Stimulated activated naive B cell treated with anti-CD40 and anti-IgM and Interleukin-4, amounts not matched to agents 10 μg/mL and 1 μg/mL and 100 μg/mL, for 72 hours (primary cell): ENCODE measurements around the gene CPA4.
A peak's percentile ranks its signal among the peaks of the same experiment; 100 is the strongest.

Experiments
- ATAC-seq, 2 donors: fragments of 150-1000 bp; cut with Tn5 transposase; replicated peaks; 2 replicates each; pipeline ENCODE4 v1.10.0; 2021; ENCODE audit warnings: moderate library complexity in 1 of 2
- DNase-seq: peaks from one replicate; pipeline ENCODE4 v3.0.0; 2021
- H3K27ac Mint-ChIP-seq: one replicate; pipeline ENCODE4 v1.8.0; 2022; ENCODE audit warnings: mild to moderate bottlenecking, mixed read lengths
- H3K27me3 Mint-ChIP-seq, 2 donors: one replicate each; pipeline ENCODE4 v1.8.0; 2022; ENCODE audit warnings: mixed read lengths in 2 of 2
- H3K36me3 Mint-ChIP-seq, 2 donors: one replicate each; pipeline ENCODE4 v1.8.0; 2022; ENCODE audit warnings: mixed read lengths in 2 of 2, mild to moderate bottlenecking in 1 of 2
- H3K4me1 Mint-ChIP-seq, 2 donors: one replicate each; pipeline ENCODE4 v1.8.0; 2022; ENCODE audit warnings: mixed read lengths in 2 of 2, mild to moderate bottlenecking in 1 of 2
- H3K4me3 Mint-ChIP-seq, 2 donors: one replicate each; pipeline ENCODE4 v1.8.0; 2022; ENCODE audit warnings: mild to moderate bottlenecking in 2 of 2, mixed read lengths in 2 of 2, moderate library complexity in 1 of 2
- H3K9me3 Mint-ChIP-seq, 2 donors: one replicate each; pipeline ENCODE4 v1.8.0; 2022; ENCODE audit warnings: mixed read lengths in 2 of 2, mild to moderate bottlenecking in 1 of 2

Gene CPA4

DNA sequence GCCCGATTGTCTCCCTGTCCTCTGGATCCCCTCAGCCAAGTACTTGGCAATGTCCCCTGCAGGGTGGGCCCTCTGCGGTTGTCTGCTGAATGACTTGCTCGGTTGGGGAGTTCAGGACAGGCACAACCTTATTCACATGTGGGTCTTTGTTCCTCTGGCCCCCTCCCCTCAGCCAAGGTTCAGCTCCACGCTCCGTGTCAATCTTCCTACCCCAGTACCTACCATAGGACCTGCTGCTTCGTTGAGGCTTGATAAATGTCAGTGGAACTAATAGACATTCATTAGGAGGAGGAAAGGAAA, 58.8 kb downstream of the CPA4 start:
- no peak overlapping the region for H3K4me3 Mint-ChIP-seq
- peaks cover 21 to 23% of the 10 kb centered on the region in 2 donors for H3K27me3 Mint-ChIP-seq
- no peak overlapping the region for H3K27ac Mint-ChIP-seq
- no peaks in the 10 kb centered on the region for H3K36me3 Mint-ChIP-seq
- H3K9me3 Mint-ChIP-seq, result no peaks in the 10 kb centered on the region
- ATAC-seq (no peak), DNase-seq (no peak)
- H3K4me1 Mint-ChIP-seq, result no peaks in the 10 kb centered on the region

DNA sequence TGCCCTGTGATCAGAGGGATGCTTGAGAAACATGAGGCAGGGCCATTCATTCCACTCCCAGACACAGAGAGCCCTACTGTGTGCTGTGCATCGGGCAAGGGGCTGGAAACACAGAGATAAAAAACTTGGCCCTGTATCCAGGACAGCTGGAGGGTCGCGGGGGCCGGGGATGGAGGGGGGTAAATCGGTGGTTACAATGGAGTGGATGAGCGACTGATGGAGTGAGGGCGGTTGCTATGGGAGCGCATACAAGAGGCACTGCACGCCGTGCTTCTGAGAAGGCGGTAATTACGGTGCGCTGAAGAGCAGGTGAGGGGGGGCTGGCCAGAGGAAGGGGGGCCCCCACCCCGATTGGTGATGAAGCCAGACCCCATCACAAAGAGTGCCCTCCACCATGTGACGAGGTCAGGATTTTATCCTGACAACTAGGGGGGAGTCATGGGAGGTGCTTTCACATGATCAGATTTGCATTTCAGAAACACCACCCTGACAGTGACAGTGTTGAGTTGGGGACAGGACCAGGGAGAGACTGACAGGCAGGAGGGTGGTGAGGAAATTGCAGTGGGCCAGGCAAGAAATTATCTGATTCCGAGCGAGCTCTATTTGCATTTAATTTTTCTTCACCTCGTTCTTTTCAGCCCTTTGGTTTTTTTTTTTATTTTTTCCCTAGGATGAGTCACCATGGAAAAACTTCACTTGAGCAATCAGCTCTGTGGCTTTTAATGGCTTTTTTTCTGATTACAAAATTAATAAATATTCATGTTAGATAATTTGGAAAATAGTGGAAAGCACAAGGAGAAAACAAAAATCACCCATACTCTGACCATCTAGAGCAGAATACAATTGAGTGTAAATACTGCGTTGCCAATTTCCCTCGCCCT, 59.5 kb downstream of the CPA4 start:
- Mint-ChIP-seq H3K27ac (no peak overlapping the region), H3K9me3 (no peaks in the 10 kb centered on the region), H3K4me3 (no peak overlapping the region), H3K4me1 (no peaks in the 10 kb centered on the region), H3K27me3 (peaks cover 19 to 20% of the 10 kb centered on the region in 2 donors), H3K36me3 (no peaks in the 10 kb centered on the region)
- ATAC-seq (no peak), DNase-seq (no peak)

GRCh38 chr7:130353196-130353595, 60.2 kb downstream of the CPA4 start:
- no peak overlapping the region for H3K4me3 Mint-ChIP-seq
- H3K36me3 Mint-ChIP-seq, result no peaks in the 10 kb centered on the region
- peaks cover 0 to under 1% of the 10 kb centered on the region in 2 donors for H3K9me3 Mint-ChIP-seq
- peaks cover 11 to 14% of the 10 kb centered on the region in 2 donors for H3K27me3 Mint-ChIP-seq
- no peak for ATAC-seq
- no peaks in the 10 kb centered on the region for H3K4me1 Mint-ChIP-seq
- DNase-seq, result no peak
- H3K27ac Mint-ChIP-seq, result no peak overlapping the region

DNA sequence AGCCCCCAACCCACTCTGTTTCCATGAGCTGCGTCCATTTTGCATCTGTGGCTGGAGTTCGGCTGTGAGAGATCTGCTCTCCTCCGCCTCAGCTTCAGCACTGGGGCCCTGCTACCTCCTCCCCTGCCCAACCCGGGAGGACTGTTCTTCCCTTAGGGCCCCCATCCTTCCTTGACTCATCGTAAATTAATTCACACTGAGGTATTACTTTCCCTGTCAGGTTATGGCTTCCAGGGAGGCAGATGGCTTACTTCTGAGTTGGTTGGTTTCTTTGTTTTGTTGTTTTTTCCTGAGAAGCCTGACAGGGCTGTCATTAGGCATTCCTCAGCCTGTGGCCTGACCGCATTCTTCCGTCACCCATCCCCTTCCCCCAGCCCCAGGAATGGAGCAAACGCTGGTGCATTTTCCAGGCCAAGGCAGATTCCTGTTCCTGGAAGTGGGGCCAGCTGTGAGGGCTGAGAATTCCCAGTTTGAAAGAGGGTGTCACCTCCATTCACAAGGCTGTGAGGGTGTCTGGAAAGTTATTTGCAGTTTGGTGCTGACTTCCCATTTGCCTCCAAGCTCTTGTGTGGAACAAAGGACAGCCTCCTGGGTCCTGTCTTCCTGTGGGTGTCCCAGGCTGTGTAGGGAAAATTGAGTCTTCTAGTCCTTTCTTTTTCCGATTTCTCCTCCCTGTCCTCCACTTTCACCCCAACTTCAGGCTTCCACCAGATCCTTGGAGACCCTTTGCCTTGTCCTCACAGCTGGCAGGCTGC, 63.3 kb downstream of the CPA4 start:
- DNase-seq (no peak), ATAC-seq (no peak)
- Mint-ChIP-seq H3K27ac (no peak overlapping the region), H3K27me3 (peaks cover 5 to 11% of the 10 kb centered on the region in 2 donors), H3K4me1 (no peaks in the 10 kb centered on the region), H3K9me3 (peaks cover 9 to 18% of the 10 kb centered on the region in 2 donors), H3K4me3 (no peak overlapping the region), H3K36me3 (no peaks in the 10 kb centered on the region)

DNA sequence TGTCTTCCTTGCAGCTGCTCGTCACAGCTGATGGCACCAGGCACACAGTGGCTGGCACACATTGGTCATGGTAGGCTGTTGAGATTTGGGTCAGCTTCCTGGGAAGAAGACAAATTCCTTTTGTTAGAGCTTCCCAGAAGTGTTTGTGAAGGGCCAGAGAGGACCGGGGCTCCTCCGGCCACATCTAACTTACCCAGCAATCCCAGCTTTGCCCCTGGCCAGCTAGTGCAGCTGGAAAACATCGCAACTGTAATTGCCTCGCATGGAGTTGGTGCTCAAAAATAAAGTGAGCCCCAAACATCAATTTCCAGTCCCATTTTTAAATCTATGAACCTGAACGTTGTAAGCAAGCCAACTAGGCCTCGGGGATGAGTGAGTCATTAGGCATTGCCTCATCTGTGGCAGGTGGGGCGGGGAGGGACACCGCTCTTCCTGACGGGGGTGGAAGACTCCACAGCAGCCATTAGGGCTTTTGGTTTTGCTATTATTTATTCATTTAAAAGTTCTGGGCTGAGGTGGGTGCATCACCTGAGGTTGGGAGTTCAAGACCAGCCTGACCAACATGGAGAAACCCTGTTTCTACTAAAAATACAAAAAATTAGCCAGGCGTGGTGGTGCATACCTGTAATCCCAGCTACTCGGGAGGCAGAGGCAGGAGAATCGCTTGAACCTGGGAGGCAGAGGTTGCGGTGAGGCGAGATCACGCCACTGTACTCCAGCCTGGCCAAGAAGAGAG, 64.1 kb downstream of the CPA4 start:
- Mint-ChIP-seq H3K27ac (no peak overlapping the region), H3K36me3 (no peaks in the 10 kb centered on the region), H3K9me3 (peaks cover 9 to 18% of the 10 kb centered on the region in 2 donors), H3K4me1 (no peaks in the 10 kb centered on the region), H3K27me3 (peaks cover 3 to 4% of the 10 kb centered on the region in 2 donors), H3K4me3 (no peak overlapping the region)
- DNase-seq (no peak), ATAC-seq (no peak)

GRCh38 chr7:130358471-130358870, 65.5 kb downstream of the CPA4 start:
- no peaks in the 10 kb centered on the region for H3K36me3 Mint-ChIP-seq
- no peaks in the 10 kb centered on the region for H3K27me3 Mint-ChIP-seq
- no peak overlapping the region for H3K4me3 Mint-ChIP-seq
- DNase-seq, result no peak
- ATAC-seq, result no peak
- no peaks in the 10 kb centered on the region for H3K4me1 Mint-ChIP-seq
- peaks cover 9 to 18% of the 10 kb centered on the region in 2 donors for H3K9me3 Mint-ChIP-seq
- H3K27ac Mint-ChIP-seq, result no peak overlapping the region

- no peaks in the 10 kb centered on the region for H3K27me3 Mint-ChIP-seq
- DNase-seq (no peak), ATAC-seq (no peak)
- no peak overlapping the region for H3K4me3 Mint-ChIP-seq
- no peak overlapping the region for H3K27ac Mint-ChIP-seq
- H3K36me3 Mint-ChIP-seq, result no peaks in the 10 kb centered on the region
- peaks cover 9 to 18% of the 10 kb centered on the region in 2 donors for H3K9me3 Mint-ChIP-seq
- no peaks in the 10 kb centered on the region for H3K4me1 Mint-ChIP-seq
These were observed 66.4 kb downstream of the CPA4 start for GRCh38 chr7:130359276-130359857.

DNA sequence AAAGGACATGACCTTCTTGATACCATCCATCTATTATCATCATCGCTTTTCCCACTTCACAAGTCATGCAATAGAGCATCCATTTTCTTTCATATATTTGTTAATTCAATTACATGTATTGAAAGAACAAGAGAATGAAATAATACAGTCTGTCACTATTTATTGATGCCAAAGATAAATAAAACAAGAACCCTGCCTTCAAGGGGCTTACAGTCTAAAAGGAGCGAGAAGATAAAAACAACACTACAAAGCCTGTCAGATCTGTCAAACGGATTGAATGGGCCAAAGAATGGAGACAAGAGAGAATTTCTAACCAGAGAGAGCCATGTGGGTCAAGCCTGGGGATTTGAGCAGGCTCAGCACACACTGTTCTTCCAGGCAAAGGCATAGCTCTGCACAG, 67.6 kb downstream of the CPA4 start:
- ATAC-seq, result no peak
- Mint-ChIP-seq H3K9me3 (peaks cover 9 to 18% of the 10 kb centered on the region in 2 donors), H3K27me3 (no peaks in the 10 kb centered on the region), H3K4me1 (no peaks in the 10 kb centered on the region), H3K27ac (no peak overlapping the region), H3K36me3 (no peaks in the 10 kb centered on the region), H3K4me3 (no peak overlapping the region)
- DNase-seq, result no peak

DNA sequence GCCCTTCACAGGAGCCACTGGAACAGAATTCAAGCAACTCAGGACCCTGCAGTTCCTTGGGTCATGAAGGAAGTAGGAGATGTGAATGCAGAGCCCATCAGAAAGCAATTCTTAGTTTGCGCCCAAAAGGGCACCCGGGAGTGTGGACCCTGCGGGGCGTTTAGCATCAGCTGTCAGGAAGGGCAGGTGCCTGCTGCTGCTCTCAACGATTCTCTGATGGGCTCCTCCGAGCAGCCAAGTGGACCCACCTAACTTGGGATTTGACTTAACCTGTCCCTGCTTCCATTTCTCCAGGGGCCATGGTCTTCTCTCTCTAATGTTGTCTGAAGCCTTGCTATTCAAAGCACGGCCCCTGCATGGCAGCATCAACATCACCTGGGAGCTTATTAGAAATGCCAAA, 68.7 kb downstream of the CPA4 start:
- Mint-ChIP-seq H3K36me3 (no peaks in the 10 kb centered on the region), H3K4me1 (no peaks in the 10 kb centered on the region), H3K9me3 (peaks cover 9 to 18% of the 10 kb centered on the region in 2 donors), H3K27ac (no peak overlapping the region), H3K27me3 (no peaks in the 10 kb centered on the region), H3K4me3 (no peak overlapping the region)
- no peak for DNase-seq
- ATAC-seq, result no peak

DNA sequence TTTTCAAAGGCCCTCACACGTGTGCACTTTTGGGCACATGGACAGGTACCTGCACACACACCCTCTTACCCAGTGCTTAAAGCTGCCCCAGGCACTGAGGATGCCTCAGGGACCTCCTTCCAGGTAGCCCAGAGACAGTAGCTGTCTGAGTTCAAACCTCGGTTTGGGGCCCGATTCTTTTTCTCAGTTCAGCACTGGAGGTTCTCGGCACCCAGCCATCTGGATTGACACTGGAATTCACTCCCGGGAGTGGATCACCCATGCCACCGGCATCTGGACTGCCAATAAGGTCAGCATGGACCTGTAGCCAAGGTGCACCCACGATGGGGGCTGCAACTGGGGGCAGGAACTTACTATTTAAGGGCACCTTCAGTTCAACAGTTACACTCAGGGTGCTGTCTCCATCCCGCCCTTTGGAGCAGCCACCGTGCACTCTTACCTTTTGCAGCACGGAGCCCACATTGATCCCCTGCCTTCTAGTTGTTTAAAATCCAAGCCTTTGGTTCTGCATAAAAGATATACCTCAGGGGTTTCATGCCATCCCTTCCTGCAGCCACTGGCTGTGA, 69.4 kb downstream of the CPA4 start:
- no peaks in the 10 kb centered on the region for H3K4me1 Mint-ChIP-seq
- H3K27me3 Mint-ChIP-seq, result no peaks in the 10 kb centered on the region
- peaks cover 9 to 18% of the 10 kb centered on the region in 2 donors for H3K9me3 Mint-ChIP-seq
- no peak overlapping the region for H3K27ac Mint-ChIP-seq
- H3K4me3 Mint-ChIP-seq, result no peak overlapping the region
- H3K36me3 Mint-ChIP-seq, result no peaks in the 10 kb centered on the region
- no peak for DNase-seq
- no peak for ATAC-seq

- Mint-ChIP-seq H3K9me3 (peaks cover 8 to 18% of the 10 kb centered on the region in 2 donors), H3K4me3 (no peak overlapping the region), H3K4me1 (no peaks in the 10 kb centered on the region), H3K27me3 (no peaks in the 10 kb centered on the region), H3K27ac (no peak overlapping the region), H3K36me3 (no peaks in the 10 kb centered on the region)
- DNase-seq, result no peak
- ATAC-seq, result peak; percentile 27 to 38
These were observed 70.3 kb downstream of the CPA4 start for GRCh38 chr7:130363026-130363847.

- Mint-ChIP-seq H3K9me3 (peaks cover 4 to 7% of the 10 kb centered on the region in 2 donors), H3K4me3 (no peak overlapping the region), H3K4me1 (no peaks in the 10 kb centered on the region), H3K36me3 (no peaks in the 10 kb centered on the region), H3K27ac (no peak overlapping the region), H3K27me3 (no peaks in the 10 kb centered on the region)
- DNase-seq (no peak), ATAC-seq (no peak)
These were observed 71.5 kb downstream of the CPA4 start for GRCh38 chr7:130364451-130364850.

DNA sequence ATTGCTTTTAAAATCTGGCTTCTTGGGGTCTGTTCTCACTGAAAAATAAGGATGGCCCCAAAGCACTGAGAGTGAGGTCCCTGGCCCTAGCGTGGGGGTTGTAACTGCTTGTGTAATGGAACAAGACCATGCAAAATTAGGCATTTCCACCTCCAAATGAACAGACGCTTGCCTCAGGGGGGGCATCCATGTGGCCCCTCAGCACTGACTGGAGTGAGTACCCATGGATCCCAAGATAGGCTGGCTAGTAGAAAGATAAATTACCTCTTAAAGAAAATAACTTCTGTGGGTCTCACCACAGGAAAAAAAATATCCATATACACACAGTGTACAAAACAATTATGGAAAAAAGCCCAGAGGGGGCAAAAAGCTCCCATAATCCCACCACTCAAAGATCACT, 72.1 kb downstream of the CPA4 start:
- Mint-ChIP-seq H3K9me3 (peaks cover 4% of the 10 kb centered on the region in 2 donors), H3K27me3 (no peaks in the 10 kb centered on the region), H3K4me3 (no peak overlapping the region), H3K27ac (no peak overlapping the region), H3K4me1 (no peaks in the 10 kb centered on the region), H3K36me3 (no peaks in the 10 kb centered on the region)
- ATAC-seq, result no peak
- DNase-seq, result no peak
